Endothelial cell of umbilical vein (primary cell): ENCODE measurements around the gene RAPGEF3. TPM values are rescaled to one million over a fixed set of nuclear protein-coding genes. Genes with fewer than 3 reads are reported as not detected.

Source experiments
- BruUV-seq: library from RNA; stranded (reverse); fragments of 400-500 nt; replicated peaks from 2 replicates; lab custom pipeline; 2021; lab: Mats Ljungman, UMichigan
- CTCF ChIA-PET: fragments of 300-600, 350-600 bp; sonication (Branson Sonifier 250); formaldehyde crosslinking; loops from one replicate; lab custom pipeline; 2021; ENCODE audit warnings: antibody characterized with exemption, inconsistent platforms; lab: Charles Lee
- POLR2A ChIA-PET: fragments of 300-600, 350-600 bp; sonication (Branson Sonifier 250); formaldehyde crosslinking; loops from one replicate; lab custom pipeline; 2021; ENCODE audit warnings: antibody characterized with exemption, inconsistent platforms; lab: Charles Lee
- DNase-seq: peaks from one replicate; pipeline ENCODE4 v3.0.0-alpha.2; 2011; ENCODE audit warnings: low read depth, low spot score
- FAIRE-seq: peaks from 2 replicates; lab custom pipeline; 2011; peaks lifted over from hg19 to GRCh38; lab: Jason Lieb, UNC
- H2AFZ ChIP-seq: 2 replicates; pipeline ENCODE4 v1.6.0; 2012; ENCODE audit warnings: low read depth, low read length, control low read depth, inconsistent platforms
- H3K27ac ChIP-seq: 2 replicates; pipeline ENCODE4 v1.5.1; 2011; ENCODE audit warnings: low read depth, mild to moderate bottlenecking, control low read depth, low read length, moderate library complexity; ENCODE audit not compliant: insufficient read depth
- H3K27me3 ChIP-seq, 2 experiments: 2 replicates each; pipeline versions ENCODE4 v1.6.0 to v1.6.1; 2011; ENCODE audit warnings: low read length in 2 of 2, mixed read lengths in 1 of 2; ENCODE audit not compliant: control insufficient read depth in 2 of 2, insufficient read depth in 2 of 2
- H3K36me3 ChIP-seq, 2 experiments: 2 replicates in 1 of 2; 3 replicates in 1 of 2; pipeline ENCODE4 v1.5.1; 2011; ENCODE audit warnings: low read length in 2 of 2, mild to moderate bottlenecking in 1 of 2, moderate library complexity in 1 of 2; ENCODE audit not compliant: control insufficient read depth in 2 of 2, insufficient read depth in 2 of 2; ENCODE audit errors: extremely low read depth in 1 of 2
- H3K4me1 ChIP-seq: 3 replicates; pipeline ENCODE4 v1.5.1; 2011; ENCODE audit warnings: mild to moderate bottlenecking, low read length; ENCODE audit not compliant: control insufficient read depth, insufficient read depth; ENCODE audit errors: extremely low read depth
- H3K4me2 ChIP-seq: 2 replicates; pipeline ENCODE4 v1.6.1; 2011; ENCODE audit warnings: low read length, control low read depth, mixed read lengths; ENCODE audit not compliant: insufficient read depth
- H3K4me3 ChIP-seq, 3 experiments: fragments of 200-600 bp in 1 of 3; sonication (generic), shearing (Covaris generic) in 1 of 3; replicated peaks in 1 of 3; 2 replicates each; pipeline ENCODE4 v1.5.1; 2011 to 2016; ENCODE audit warnings: control low read depth in 3 of 3, low read length in 3 of 3, mild to moderate bottlenecking in 2 of 3, inconsistent platforms in 1 of 3, low read depth in 1 of 3, moderate library complexity in 1 of 3; ENCODE audit not compliant: insufficient read depth in 1 of 3
- H3K79me2 ChIP-seq: 2 replicates; pipeline ENCODE4 v1.6.0; 2012; ENCODE audit warnings: low read length, inconsistent platforms; ENCODE audit not compliant: control insufficient read depth, insufficient read depth
- H3K9ac ChIP-seq: replicated peaks from 2 replicates; pipeline ENCODE3; 2011; ENCODE audit warnings: low read length, control low read depth; ENCODE audit not compliant: insufficient read depth; ENCODE audit errors: extremely low read depth
- H3K9me1 ChIP-seq: replicated peaks from 3 replicates; pipeline ENCODE4 v1.6.0; 2011; ENCODE audit warnings: mild to moderate bottlenecking, low read length; ENCODE audit not compliant: control insufficient read depth, insufficient read depth; ENCODE audit errors: extremely low read depth
- H3K9me3 ChIP-seq: replicated peaks from 2 replicates; pipeline ENCODE4 v1.5.1; 2012; ENCODE audit warnings: low read length, inconsistent platforms; ENCODE audit not compliant: control insufficient read depth, insufficient read depth
- H4K20me1 ChIP-seq: replicated peaks from 2 replicates; pipeline ENCODE3; 2011; ENCODE audit warnings: mild to moderate bottlenecking, low read length; ENCODE audit not compliant: control insufficient read depth, insufficient read depth; ENCODE audit errors: extremely low read depth
- EZH2 ChIP-seq: IDR thresholded peaks from 2 replicates; pipeline ENCODE4 v1.6.1; 2012; ENCODE audit warnings: borderline replicate concordance, low read depth, mild to moderate bottlenecking, moderate library complexity, low read length, inconsistent platforms; ENCODE audit not compliant: severe bottlenecking
- FOS ChIP-seq: IDR thresholded peaks from 2 replicates; pipeline ENCODE4 v1.6.1; 2011; ENCODE audit warnings: mild to moderate bottlenecking, low read length, moderate library complexity, borderline replicate concordance; ENCODE audit not compliant: insufficient read depth
- GATA2 ChIP-seq: IDR thresholded peaks from 2 replicates; pipeline ENCODE4 v1.7.0; 2011; ENCODE audit warnings: low read depth, mild to moderate bottlenecking, moderate library complexity, mixed read lengths, low read length; ENCODE audit not compliant: insufficient read length, insufficient read depth
- JUN ChIP-seq: IDR thresholded peaks from 2 replicates; pipeline ENCODE4 v1.6.1; 2011; ENCODE audit warnings: borderline replicate concordance, low read depth; ENCODE audit not compliant: insufficient read length, insufficient read depth
- MYC ChIP-seq: IDR thresholded peaks from one replicate; pipeline ENCODE4 v1.6.1; 2011; ENCODE audit warnings: mild to moderate bottlenecking, low read depth, low read length
- POLR2A ChIP-seq: IDR thresholded peaks from 2 replicates; pipeline ENCODE4 v1.6.1; 2012; ENCODE audit warnings: low read depth, mild to moderate bottlenecking, control low read depth, low read length
- POLR2AphosphoS5 ChIP-seq: IDR thresholded peaks from 2 replicates; pipeline ENCODE4 v1.6.1; 2012; ENCODE audit warnings: low read depth, mild to moderate bottlenecking, control low read depth, low read length, moderate library complexity; ENCODE audit not compliant: insufficient read depth
- dilution Hi-C: fragments of 300-500 bp; cut with MboI; formaldehyde crosslinking; loops from one replicate; pipeline ENCODE4 v1.15.0; 2019; ENCODE audit warnings: low sequenced_read_pairs; ENCODE audit not compliant: extremely low pct_ligation_motif_present
- intact Hi-C: fragments of 100-400 bp; cut with micrococcal nuclease; formaldehyde crosslinking; loops from one replicate; pipeline ENCODE4 v1.10.0; 2022
- polyA plus RNA-seq, 4 experiments: library from polyadenylated mRNA; depleted of rRNA in 3 of 4; stranded (reverse) in 3 of 4; unstranded in 1 of 4; fragments of >200 nt; gene quantifications; 2 replicates each; pipeline versions ENCODE4 v1.2.1 to v1.2.3, GENCODE V29; 2011 to 2012; ENCODE audit warnings: missing spikeins in 1 of 4
- total RNA-seq: library from RNA; stranded (reverse); gene quantifications from 2 replicates; pipeline ENCODE4 v1.2.3, GENCODE V29; 2021
- TF ChIP-seq, protein P1 (sequence below), 2 donors: IDR thresholded peaks; 1 replicate in 1 of 2; 2 replicates in 1 of 2; pipeline ENCODE4 v1.5.1; 2011; ENCODE audit warnings: low read length in 2 of 2, mild to moderate bottlenecking in 2 of 2, moderate library complexity in 2 of 2, control low read depth in 1 of 2, inconsistent platforms in 1 of 2, low read depth in 1 of 2; ENCODE audit not compliant: insufficient read depth in 1 of 2; ENCODE audit errors: extremely low read depth in 1 of 2
- TF ChIP-seq, protein P2 (sequence below): IDR thresholded peaks from 2 replicates; pipeline ENCODE4 v1.6.1; 2011; ENCODE audit not compliant: insufficient read depth, insufficient read length

Gene RAPGEF3
- total and polyA plus RNA-seq, 2 donors (not counting 3 experiments of a cell fraction or from before 2014, with no cell fraction given) = 34.5 to 55.1 TPM

DNA sequence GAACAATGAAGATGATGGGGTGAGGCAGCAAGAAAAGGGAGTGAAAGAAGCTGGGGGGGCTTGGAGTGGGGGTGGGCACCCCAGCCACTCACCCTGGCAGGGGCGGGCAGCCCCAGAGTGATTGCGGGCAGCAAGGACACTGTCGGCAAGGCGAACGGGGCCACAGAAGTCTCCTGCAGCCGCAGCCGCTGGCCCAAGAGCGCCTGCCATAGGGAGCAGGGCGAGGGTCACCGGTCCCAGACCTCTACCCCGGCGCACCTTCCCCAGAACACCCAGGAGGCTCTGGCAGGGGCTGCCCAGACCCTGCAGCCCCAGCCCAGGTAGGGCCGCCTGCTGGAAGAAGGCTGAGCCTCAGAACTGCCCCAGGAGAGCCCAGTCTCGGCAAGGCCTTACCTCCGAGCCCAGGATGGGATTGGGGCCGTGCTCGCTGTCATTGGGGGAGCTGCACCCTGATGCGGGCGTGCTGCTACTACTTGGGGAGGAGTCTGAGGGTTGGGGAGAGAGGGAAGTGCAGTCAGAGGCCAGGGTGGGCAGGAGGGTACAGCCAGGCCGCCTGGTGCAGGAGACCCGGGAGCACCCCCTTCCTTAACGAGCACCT, 37.2 kb upstream of the RAPGEF3 start:
- no peaks in the 10 kb centered on the region for H3K9me3 ChIP-seq
- intact Hi-C loops (no loop called here), dilution Hi-C loops (no loop called here)
- DNase-seq = no peak
- peaks cover 29 to 76% of the 10 kb centered on the region in 2 experiments for H3K36me3 ChIP-seq
- peaks cover 36% of the 10 kb centered on the region for H3K79me2 ChIP-seq
- no peak overlapping the region for H3K4me2 ChIP-seq
- H3K27ac ChIP-seq = no peak overlapping the region
- no peak overlapping the region for H3K4me3 ChIP-seq
- H3K9ac ChIP-seq = no peak overlapping the region
- no peaks in the 10 kb centered on the region for H3K9me1 ChIP-seq
- no peaks in the 10 kb centered on the region for H4K20me1 ChIP-seq
- no peak overlapping the region for H2AFZ ChIP-seq
- ChIA-PET POLR2A (no interaction called here), CTCF (interaction anchor here (15.8 kb wide), 1 partner anchor 39 kb away, joined by 427 read pairs; no protein-coding TSS in a partner anchor)
- no peaks in the 10 kb centered on the region for H3K27me3 ChIP-seq
- no TSS peak for BruUV-seq
- no peak for TF ChIP-seq EZH2
- TF ChIP-seq, protein P1, sequence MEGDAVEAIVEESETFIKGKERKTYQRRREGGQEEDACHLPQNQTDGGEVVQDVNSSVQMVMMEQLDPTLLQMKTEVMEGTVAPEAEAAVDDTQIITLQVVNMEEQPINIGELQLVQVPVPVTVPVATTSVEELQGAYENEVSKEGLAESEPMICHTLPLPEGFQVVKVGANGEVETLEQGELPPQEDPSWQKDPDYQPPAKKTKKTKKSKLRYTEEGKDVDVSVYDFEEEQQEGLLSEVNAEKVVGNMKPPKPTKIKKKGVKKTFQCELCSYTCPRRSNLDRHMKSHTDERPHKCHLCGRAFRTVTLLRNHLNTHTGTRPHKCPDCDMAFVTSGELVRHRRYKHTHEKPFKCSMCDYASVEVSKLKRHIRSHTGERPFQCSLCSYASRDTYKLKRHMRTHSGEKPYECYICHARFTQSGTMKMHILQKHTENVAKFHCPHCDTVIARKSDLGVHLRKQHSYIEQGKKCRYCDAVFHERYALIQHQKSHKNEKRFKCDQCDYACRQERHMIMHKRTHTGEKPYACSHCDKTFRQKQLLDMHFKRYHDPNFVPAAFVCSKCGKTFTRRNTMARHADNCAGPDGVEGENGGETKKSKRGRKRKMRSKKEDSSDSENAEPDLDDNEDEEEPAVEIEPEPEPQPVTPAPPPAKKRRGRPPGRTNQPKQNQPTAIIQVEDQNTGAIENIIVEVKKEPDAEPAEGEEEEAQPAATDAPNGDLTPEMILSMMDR (IDR thresholded peaks at IDR 0.05; ENCODE audit: extremely low read depth in 1 of 2, insufficient read depth in 1 of 2, low read depth in 1 of 2, low read length in 2 of 2) = no peak
- TF ChIP-seq FOS = no peak
- TF ChIP-seq JUN = no peak
- no peak for TF ChIP-seq GATA2
- no peak for TF ChIP-seq POLR2A
- no peak for TF ChIP-seq MYC
- TF ChIP-seq, protein P2, sequence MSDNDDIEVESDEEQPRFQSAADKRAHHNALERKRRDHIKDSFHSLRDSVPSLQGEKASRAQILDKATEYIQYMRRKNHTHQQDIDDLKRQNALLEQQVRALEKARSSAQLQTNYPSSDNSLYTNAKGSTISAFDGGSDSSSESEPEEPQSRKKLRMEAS = no peak
- no peak for TF ChIP-seq POLR2AphosphoS5
- no peak for FAIRE-seq
- peaks cover 8% of the 10 kb centered on the region for H3K4me1 ChIP-seq
